RWPE2 (cell line): Measurements from ENCODE around the gene CBFA2T3.
"Not testable (repeated sequence)": the region's sequence is repeated elsewhere in the genome, so short reads cannot be mapped to it uniquely, and the experiment has no call there.

ENCODE experiments used
- ATAC-seq: fragments of 200-7000 bp; cut with Tn5 transposase; 3 replicates; pipeline ENCODE4 v1.9.1; 2021; ENCODE audit warnings: low read depth
- DNase-seq: peaks from one replicate; pipeline ENCODE4 v3.0.0-alpha.2; 2020; ENCODE audit warnings: low spot score
- H3K27ac ChIP-seq: fragments of 450-650 bp; 2 replicates; pipeline ENCODE4 v1.5.1; 2017; ENCODE audit warnings: mild to moderate bottlenecking; ENCODE audit not compliant: poor library complexity, severe bottlenecking
- H3K27me3 ChIP-seq: fragments of 250-450 bp; sonication (Bioruptor Pico); 2 replicates; pipeline ENCODE4 v1.5.1; 2021; ENCODE audit warnings: mild to moderate bottlenecking, moderate library complexity; ENCODE audit not compliant: insufficient read depth, poor library complexity, severe bottlenecking
- H3K36me3 ChIP-seq: fragments of 250-450 bp; sonication (Bioruptor Pico); 2 replicates; pipeline ENCODE4 v1.5.1; 2020; ENCODE audit warnings: low read depth, mild to moderate bottlenecking, moderate library complexity
- H3K4me1 ChIP-seq: fragments of 250-450 bp; sonication (Bioruptor Pico); 2 replicates; pipeline ENCODE4 v1.5.1; 2021; ENCODE audit warnings: mild to moderate bottlenecking, moderate library complexity; ENCODE audit not compliant: insufficient read depth, poor library complexity, severe bottlenecking
- H3K4me3 ChIP-seq: fragments of 250-450 bp; sonication (Bioruptor Pico); 2 replicates; pipeline ENCODE4 v1.5.1; 2021; ENCODE audit warnings: mild to moderate bottlenecking, moderate library complexity; ENCODE audit not compliant: severe bottlenecking
- H3K9me3 ChIP-seq: fragments of 250-450 bp; sonication (Bioruptor Pico); 2 replicates; pipeline ENCODE4 v1.5.1; 2021; ENCODE audit warnings: mild to moderate bottlenecking, moderate library complexity; ENCODE audit not compliant: severe bottlenecking
- CTCF ChIP-seq: fragments of 450-650 bp; IDR thresholded peaks from one replicate; pipeline ENCODE4 v1.5.1; 2017; ENCODE audit warnings: mild to moderate bottlenecking, moderate library complexity; ENCODE audit not compliant: poor library complexity, severe bottlenecking

CBFA2T3 gene

DNA sequence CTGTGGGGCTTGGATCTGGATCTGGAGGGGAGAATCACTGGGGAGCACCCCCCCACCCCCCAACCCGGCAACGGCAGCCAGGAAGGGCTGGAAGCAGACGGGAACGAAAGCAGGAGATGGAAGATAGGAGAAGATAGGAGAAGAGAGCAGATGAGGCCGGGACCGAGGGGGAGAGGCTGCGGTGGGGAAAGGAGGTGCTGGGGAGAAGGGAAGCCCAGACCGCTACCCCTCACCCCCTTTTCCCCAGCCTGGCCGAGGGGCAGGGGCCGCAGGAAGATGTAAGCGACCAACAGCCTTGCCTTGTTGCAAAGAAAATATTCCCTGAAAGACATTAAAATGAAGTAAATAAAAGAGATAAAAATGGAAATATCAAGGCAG, 26.8 kb upstream of the CBFA2T3 start:
- Histone ChIP-seq H3K27me3 (peaks cover 12% of the 10 kb centered on the region), H3K4me1 (no peaks in the 10 kb centered on the region), H3K4me3 (no peak overlapping the region), H3K27ac (no peak overlapping the region), H3K9me3 (peaks cover 5% of the 10 kb centered on the region), H3K36me3 (no peaks in the 10 kb centered on the region)
- DNase-seq (peak; percentile 40), ATAC-seq (no peak)
- TF ChIP-seq CTCF, result no peak

DNA sequence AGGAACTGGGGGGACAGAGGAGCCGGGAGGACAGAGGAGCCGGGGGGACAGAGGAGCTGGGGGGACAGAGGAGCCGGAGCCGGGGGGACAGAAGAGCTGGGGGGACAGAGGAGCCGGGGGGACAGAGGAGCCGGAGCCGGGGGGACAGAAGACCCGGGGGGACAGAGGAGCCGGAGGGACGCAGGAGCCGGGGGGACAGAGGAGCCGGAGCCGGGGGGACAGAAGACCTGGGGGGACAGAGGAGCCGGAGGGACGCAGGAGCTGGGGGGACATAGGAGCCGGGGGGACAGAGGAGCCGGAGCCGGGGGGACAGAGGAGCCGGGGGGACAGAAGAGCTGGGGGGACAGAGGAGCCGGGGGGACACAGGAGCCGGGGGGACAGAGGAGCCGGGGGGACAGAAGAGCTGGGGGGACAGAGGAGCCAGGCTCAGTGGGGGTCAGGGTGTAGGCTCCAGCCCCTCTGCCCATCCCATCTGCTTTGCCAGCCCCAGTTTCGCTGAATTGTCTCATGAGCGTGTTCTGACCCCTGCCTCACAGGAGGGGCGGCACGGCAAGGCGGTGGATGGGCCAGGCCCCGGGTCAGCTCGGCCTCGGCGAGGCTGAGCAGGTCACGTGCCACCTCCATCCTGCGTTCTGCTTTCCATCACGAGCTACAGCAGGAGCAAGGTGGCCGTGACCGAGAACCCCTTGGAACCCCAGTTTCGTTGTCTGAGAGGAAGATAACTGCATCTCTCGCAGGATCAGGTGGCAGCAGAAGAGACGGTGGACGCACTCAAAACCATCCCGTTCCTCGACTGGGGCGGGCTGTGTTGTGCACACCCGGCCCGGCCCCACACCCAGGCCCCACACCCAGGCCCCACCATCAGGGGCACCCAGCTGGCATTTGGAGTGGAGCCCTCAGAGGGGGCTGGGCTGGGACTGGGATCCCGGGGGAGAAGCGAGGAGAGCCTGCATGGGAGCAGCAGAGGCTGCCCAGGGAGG, 26.1 kb upstream of the CBFA2T3 start:
- Histone ChIP-seq H3K36me3 (no peaks in the 10 kb centered on the region), H3K27ac (no peak overlapping the region), H3K27me3 (peaks cover 12% of the 10 kb centered on the region), H3K4me3 (no peak overlapping the region), H3K9me3 (peaks cover 7% of the 10 kb centered on the region), H3K4me1 (no peaks in the 10 kb centered on the region)
- DNase-seq (peak; percentile 66), ATAC-seq (no peak)
- TF ChIP-seq CTCF, result no peak

GRCh38 chr16:89002081-89002480, 25.1 kb upstream of the CBFA2T3 start:
- not testable (repeated sequence) for H3K4me3 ChIP-seq, H3K4me1 ChIP-seq, DNase-seq, ATAC-seq, H3K27ac ChIP-seq, H3K36me3 ChIP-seq
- peaks cover 12% of the 10 kb centered on the region for H3K27me3 ChIP-seq
- H3K9me3 ChIP-seq, result peaks cover 16% of the 10 kb centered on the region

- ATAC-seq (peak; percentile 25; the same call in 2 of the 3 replicates), DNase-seq (no peak)
- Histone ChIP-seq H3K27me3 (peaks cover 12% of the 10 kb centered on the region), H3K9me3 (peaks cover 16% of the 10 kb centered on the region), H3K27ac (no peak overlapping the region), H3K36me3 (no peaks in the 10 kb centered on the region), H3K4me3 (no peak overlapping the region), H3K4me1 (no peaks in the 10 kb centered on the region)
- TF ChIP-seq CTCF, result no peak
Measured at GRCh38 chr16:89001117-89002027, 24.4 kb upstream of the CBFA2T3 start.

GRCh38 chr16:89000207-89000959, 23.4 kb upstream of the CBFA2T3 start:
- Histone ChIP-seq H3K4me3 (no peak overlapping the region), H3K9me3 (peaks cover 16% of the 10 kb centered on the region), H3K27me3 (peaks cover 14% of the 10 kb centered on the region), H3K36me3 (no peaks in the 10 kb centered on the region), H3K4me1 (no peaks in the 10 kb centered on the region), H3K27ac (no peak overlapping the region)
- DNase-seq (no peak), ATAC-seq (no peak)
- TF ChIP-seq CTCF, result no peak
